ENCODE data around the gene TRPV2. TPM values are rescaled to one million over a fixed set of nuclear protein-coding genes. Genes with fewer than 3 reads are reported as not detected.
"Not testable (repeated sequence)": the region's sequence is repeated elsewhere in the genome, so short reads cannot be mapped to it uniquely, and the experiment has no call there.

TRPV2 gene
- 138 and 159 TPM in 2 replicates for total RNA-seq

- intact Hi-C loops (cut with micrococcal nuclease), result loop anchor here (1.0 to 10.0 kb wide), 4 partner anchors 29 to 200 kb away; partner anchors contain the start of genes NCOR1 and PIGL
Observed at GRCh38 chr17:16415031-16415924, at the start of gene TRPV2. TSS of gene TRPV2 (plus strand) at chr17:16415571. CDS start at chr17:16417669, 2,098 bp downstream.

- intact Hi-C loops (cut with micrococcal nuclease), result no loop called here
Observed at GRCh38 chr17:16371742-16372141, 43.6 kb upstream of the TRPV2 start.

- intact Hi-C loops (cut with micrococcal nuclease), result no loop called here
Observed at GRCh38 chr17:16374146-16374938, 41.0 kb upstream of the TRPV2 start.

- intact Hi-C loops (cut with micrococcal nuclease), result no loop called here
Observed at GRCh38 chr17:16377941-16378341, 37.4 kb upstream of the TRPV2 start.

- intact Hi-C loops (cut with micrococcal nuclease), result no loop called here
Observed at GRCh38 chr17:16378636-16379282, 36.6 kb upstream of the TRPV2 start.

GRCh38 chr17:16379654-16380053, 35.7 kb upstream of the TRPV2 start:
- intact Hi-C loops (cut with micrococcal nuclease), result loop anchor here (2.0 to 10.0 kb wide), 5 partner anchors 17 to 273 kb away; partner anchors contain the start of genes CENPV, PIGL and ZNF624

- intact Hi-C loops (cut with micrococcal nuclease), result loop anchor here (1.0 to 10.0 kb wide), 9 partner anchors 18 to 272 kb away; partner anchors contain the start of genes CENPV, PIGL and ZNF624
Observed at GRCh38 chr17:16380640-16381495, 34.5 kb upstream of the TRPV2 start, which contains the start of gene UBB. TSS of gene UBB (plus strand) at chr17:16381091. CDS start at chr17:16381908, 817 bp downstream.

- intact Hi-C loops (cut with micrococcal nuclease), result loop anchor here (1.0 to 10.0 kb wide), 9 partner anchors 19 to 271 kb away; partner anchors contain the start of genes CENPV, PIGL and ZNF624
Observed at GRCh38 chr17:16381496-16381820, 33.9 kb upstream of the TRPV2 start.

- intact Hi-C loops (cut with micrococcal nuclease), result loop anchor here (10.0 kb wide), 1 partner anchor 202 kb away; no protein-coding TSS in a partner anchor
Observed at GRCh38 chr17:16383216-16383615, 32.2 kb upstream of the TRPV2 start.

GRCh38 chr17:16383772-16384287, 31.5 kb upstream of the TRPV2 start:
- intact Hi-C loops (cut with micrococcal nuclease), result loop anchor here (10.0 kb wide), 1 partner anchor 201 kb away; no protein-coding TSS in a partner anchor

GRCh38 chr17:16384557-16384956, 30.8 kb upstream of the TRPV2 start:
- intact Hi-C loops (cut with micrococcal nuclease), result loop anchor here (10.0 kb wide), 1 partner anchor 200 kb away; no protein-coding TSS in a partner anchor

GRCh38 chr17:16386126-16386507, 29.3 kb upstream of the TRPV2 start:
- intact Hi-C loops (cut with micrococcal nuclease), result loop anchor here (1.0 to 10.0 kb wide), 5 partner anchors 12 to 199 kb away; partner anchors contain the start of gene TRPV2

- intact Hi-C loops (cut with micrococcal nuclease), result no loop called here
Observed at GRCh38 chr17:16391451-16391850, 23.9 kb upstream of the TRPV2 start.

- intact Hi-C loops (cut with micrococcal nuclease), result not testable (repeated sequence)
Observed at GRCh38 chr17:16392491-16392890, 22.9 kb upstream of the TRPV2 start.

GRCh38 chr17:16395887-16396286, 19.5 kb upstream of the TRPV2 start:
- intact Hi-C loops (cut with micrococcal nuclease), result not testable (repeated sequence)

GRCh38 chr17:16396693-16397092, 18.7 kb upstream of the TRPV2 start:
- intact Hi-C loops (cut with micrococcal nuclease), result not testable (repeated sequence)

GRCh38 chr17:16398270-16399267, 16.8 kb upstream of the TRPV2 start:
- intact Hi-C loops (cut with micrococcal nuclease), result loop anchor here (1.0 kb wide), 1 partner anchor 12 kb away; no protein-coding TSS in a partner anchor

GRCh38 chr17:16403847-16404246, 11.5 kb upstream of the TRPV2 start:
- intact Hi-C loops (cut with micrococcal nuclease), result not testable (repeated sequence)

Measured in T-helper 1 cell treated with Interleukin-12 subunit alpha and Interleukin-12 subunit beta and Interleukin-4 antibody, amounts not matched to agents 30 ng/mL and 1 ng/mL, for 36 hours (primary cell).